H1 (cell line): ENCODE data around the gene TMEM151A. TPM values are rescaled to one million over a fixed set of nuclear protein-coding genes. Genes with fewer than 3 reads are reported as not detected.

Source experiments
- CTCF ChIA-PET: fragments of 300-600 bp; sonication (Branson Sonifier 250); formaldehyde crosslinking; loops from one replicate; lab custom pipeline; 2021; ENCODE audit not compliant: partially characterized antibody; lab: Charles Lee
- POLR2A ChIA-PET: fragments of 300-600 bp; sonication (Branson Sonifier 250); formaldehyde crosslinking; loops from one replicate; lab custom pipeline; 2021; ENCODE audit warnings: inconsistent platforms; ENCODE audit not compliant: partially characterized antibody; lab: Charles Lee
- DNase-seq, 2 experiments: peaks; one replicate each; pipeline versions ENCODE4 v3.0.0 to v3.0.0-alpha.2; 2010 to 2022; ENCODE audit warnings: low spot score in 2 of 2, low read depth in 1 of 2, mixed read lengths in 1 of 2
- FAIRE-seq: peaks from 2 replicates; lab custom pipeline; 2011; peaks lifted over from hg19 to GRCh38; lab: Jason Lieb, UNC
- H2AFZ ChIP-seq: 2 replicates; pipeline ENCODE4 v1.8.1; 2012; ENCODE audit warnings: low read length, inconsistent platforms
- H2AK5ac ChIP-seq: 2 replicates; pipeline ENCODE4 v1.6.1; 2013; ENCODE audit warnings: low read depth, low read length
- H2BK120ac ChIP-seq: replicated peaks from 2 replicates; pipeline ENCODE3; 2013; ENCODE audit warnings: low read depth, low read length, inconsistent platforms
- H2BK12ac ChIP-seq: 2 replicates; pipeline ENCODE4 v1.6.1; 2013; ENCODE audit warnings: low read depth, low read length
- H2BK15ac ChIP-seq: 2 replicates; pipeline ENCODE4 v1.6.1; 2013; ENCODE audit warnings: low read length
- H2BK20ac ChIP-seq: 2 replicates; pipeline ENCODE4 v1.6.1; 2013; ENCODE audit warnings: low read length
- H2BK5ac ChIP-seq: 2 replicates; pipeline ENCODE4 v1.6.1; 2013; ENCODE audit warnings: low read depth, low read length
- H3K14ac ChIP-seq: 2 replicates; pipeline ENCODE4 v1.6.1; 2013; ENCODE audit warnings: inconsistent platforms; ENCODE audit not compliant: insufficient read length
- H3K18ac ChIP-seq: 2 replicates; pipeline ENCODE4 v1.6.1; 2013; ENCODE audit warnings: low read length; ENCODE audit errors: extremely low read depth
- H3K23ac ChIP-seq: 2 replicates; pipeline ENCODE4 v1.6.1; 2013; ENCODE audit warnings: inconsistent platforms; ENCODE audit not compliant: insufficient read length
- H3K23me2 ChIP-seq: 2 replicates; pipeline ENCODE4 v1.6.1; 2013; ENCODE audit warnings: low read depth, low read length
- H3K27ac ChIP-seq: 2 replicates; pipeline ENCODE4 v1.6.1; 2011; ENCODE audit warnings: low read depth, low read length, inconsistent platforms
- H3K27me3 ChIP-seq, 4 experiments: replicated peaks in 1 of 4; 1 replicate in 1 of 4; 2 replicates in 3 of 4; pipeline versions ENCODE4 v1.6.1 to v1.8.1; 2011 to 2013; ENCODE audit warnings: low read length in 3 of 4, mild to moderate bottlenecking in 3 of 4, inconsistent platforms in 2 of 4, mixed read lengths in 2 of 4, moderate library complexity in 1 of 4; ENCODE audit not compliant: control insufficient read depth in 3 of 4, insufficient read depth in 3 of 4; ENCODE audit errors: extremely low read depth in 1 of 4
- H3K36me3 ChIP-seq, 4 experiments: 2 replicates each; pipeline versions ENCODE4 v1.6.1 to v1.8.1; 2011 to 2013; ENCODE audit warnings: mild to moderate bottlenecking in 4 of 4, low read length in 3 of 4, moderate library complexity in 2 of 4, control low read depth in 1 of 4, inconsistent platforms in 1 of 4; ENCODE audit not compliant: insufficient read depth in 4 of 4, control insufficient read depth in 2 of 4
- H3K4ac ChIP-seq: replicated peaks from 2 replicates; pipeline ENCODE3; 2013; ENCODE audit warnings: low read length, low read depth, mixed read lengths, inconsistent platforms; ENCODE audit not compliant: insufficient read length
- H3K4me1 ChIP-seq, 4 experiments: replicated peaks in 1 of 4; 1 replicate in 1 of 4; 2 replicates in 3 of 4; pipeline versions ENCODE4 v1.6.1 to v1.8.1; 2011 to 2013; ENCODE audit warnings: low read length in 3 of 4, inconsistent platforms in 2 of 4, mixed read lengths in 1 of 4; ENCODE audit not compliant: insufficient read depth in 4 of 4, control insufficient read depth in 3 of 4
- H3K4me2 ChIP-seq, 2 experiments: 2 replicates each; pipeline versions ENCODE4 v1.6.1 to v1.8.1; 2011 to 2013; ENCODE audit warnings: low read depth in 2 of 2, low read length in 2 of 2, control low read depth in 1 of 2, inconsistent platforms in 1 of 2, mild to moderate bottlenecking in 1 of 2; ENCODE audit not compliant: insufficient read depth in 1 of 2
- H3K4me3 ChIP-seq, 4 experiments: fragments of 200-600, 300-600 bp in 1 of 4; sonication (generic), shearing (Covaris generic), sonication (Bioruptor Twin) in 1 of 4; 2 replicates each; pipeline versions ENCODE4 v1.5.1 to v1.8.1; 2011 to 2016; ENCODE audit warnings: low read length in 4 of 4, low read depth in 3 of 4, control low read depth in 2 of 4, inconsistent platforms in 2 of 4, mild to moderate bottlenecking in 2 of 4, mixed read lengths in 1 of 4, moderate library complexity in 1 of 4; ENCODE audit not compliant: insufficient read depth in 2 of 4; ENCODE audit errors: extremely low read depth in 1 of 4
- H3K56ac ChIP-seq: replicated peaks from 2 replicates; pipeline ENCODE3; 2013; ENCODE audit warnings: low read depth, mild to moderate bottlenecking, mixed read lengths, low read length, inconsistent platforms; ENCODE audit not compliant: insufficient read length
- H3K79me1 ChIP-seq: 2 replicates; pipeline ENCODE4 v1.6.1; 2013; ENCODE audit warnings: low read depth, low read length, control low read depth
- H3K79me2 ChIP-seq, 2 experiments: 2 replicates each; pipeline versions ENCODE4 v1.6.1 to v1.8.1; 2012 to 2013; ENCODE audit warnings: low read length in 2 of 2, mild to moderate bottlenecking in 2 of 2, inconsistent platforms in 1 of 2; ENCODE audit not compliant: insufficient read depth in 2 of 2, control insufficient read depth in 1 of 2
- H3K9ac ChIP-seq, 4 experiments: replicated peaks in 1 of 4; 1 replicate in 1 of 4; 2 replicates in 3 of 4; pipeline versions ENCODE4 v1.6.1 to v1.8.1; 2011 to 2013; ENCODE audit warnings: low read depth in 3 of 4, low read length in 3 of 4, control low read depth in 2 of 4, mild to moderate bottlenecking in 2 of 4, moderate library complexity in 2 of 4, inconsistent platforms in 1 of 4; ENCODE audit errors: extremely low read depth in 1 of 4
- H3K9me3 ChIP-seq, 2 experiments: 2 replicates each; pipeline versions ENCODE4 v1.6.1 to v1.8.1; 2012 to 2013; ENCODE audit warnings: mild to moderate bottlenecking in 2 of 2, moderate library complexity in 2 of 2, control low read depth in 1 of 2, inconsistent platforms in 1 of 2, low read depth in 1 of 2, low read length in 1 of 2, mixed read lengths in 1 of 2; ENCODE audit not compliant: insufficient read depth in 2 of 2
- H4K20me1 ChIP-seq, 2 experiments: replicated peaks in 1 of 2; 2 replicates each; pipeline versions ENCODE3 to v1.8.1; 2011 to 2013; ENCODE audit warnings: inconsistent platforms in 2 of 2, low read length in 2 of 2, mild to moderate bottlenecking in 1 of 2; ENCODE audit not compliant: insufficient read depth in 2 of 2, control insufficient read depth in 1 of 2
- H4K5ac ChIP-seq: 2 replicates; pipeline ENCODE4 v1.6.1; 2013; ENCODE audit warnings: low read length, low read depth, mixed read lengths, inconsistent platforms; ENCODE audit not compliant: insufficient read length
- H4K8ac ChIP-seq: 2 replicates; pipeline ENCODE4 v1.8.0; 2013; ENCODE audit warnings: mild to moderate bottlenecking, moderate library complexity, low read length, inconsistent platforms; ENCODE audit not compliant: insufficient read depth; ENCODE audit errors: extremely low read depth
- H4K91ac ChIP-seq: replicated peaks from 2 replicates; pipeline ENCODE3; 2013; ENCODE audit warnings: low read length, mixed read lengths, inconsistent platforms; ENCODE audit not compliant: insufficient read length
- KDM5A ChIP-seq: fragments of 200-600 bp; IDR thresholded peaks from 2 replicates; pipeline ENCODE4 v1.7.1; 2012; ENCODE audit warnings: mild to moderate bottlenecking, low read length, inconsistent platforms, mixed read lengths
- PHF8 ChIP-seq: fragments of 200-600 bp; sonication (generic); conservative IDR thresholded peaks from 2 replicates; pipeline ENCODE4 v1.7.1; 2012; ENCODE audit warnings: low read depth, mild to moderate bottlenecking, inconsistent platforms, low read length, moderate library complexity
- TAF1 ChIP-seq: IDR thresholded peaks from 2 replicates; pipeline ENCODE4 v1.6.1; 2011; ENCODE audit warnings: mild to moderate bottlenecking, low read depth, low read length
- WGBS, 2 experiments: shearing (Covaris generic) in 1 of 2; methylation state at CpG; one replicate each; pipeline versions ENCODE4 v1.1.6 to v1.1.7; 2013 to 2015; ENCODE audit warnings: low lambda C conversion rate in 2 of 2, mixed read lengths in 2 of 2, inconsistent platforms in 1 of 2, low coverage in 1 of 2, missing lambda C conversion rate in 1 of 2; ENCODE audit not compliant: insufficient replicate concordance in 2 of 2, insufficient coverage in 1 of 2, insufficient read length in 1 of 2; ENCODE audit errors: extremely low coverage in 1 of 2, missing lambda C conversion rate in 1 of 2; 5-methylcytosine and 5-hydroxymethylcytosine counted together
- polyA plus RNA-seq, 7 experiments: library from polyadenylated mRNA; depleted of rRNA in 3 of 7; stranded (reverse) in 5 of 7; unstranded in 2 of 7; fragments of >200 nt in 5 of 7; fragments of 200-250 nt in 2 of 7; gene quantifications; 1 replicate in 5 of 7; 2 replicates in 1 of 7; 4 replicates in 1 of 7; pipeline versions ENCODE4 v1.2.1 to v1.2.3, GENCODE V29; 2011 to 2013; ENCODE audit warnings: missing spikeins in 2 of 7, mixed read lengths in 2 of 7
- total RNA-seq: library from RNA; stranded (reverse); fragmentation: NEBNext Ultra II Directional; extraction: Animal tissue kit (Norgen Biotek cat#: 25700); gene quantifications from 2 replicates; pipeline ENCODE4 v1.2.1, GENCODE V29; 2021

The TMEM151A gene
- total and polyA plus RNA-seq, 2 of the 8 experiments (the other 6 are each of a cell fraction or from before 2014, with no cell fraction given): 3.2 TPM

DNA sequence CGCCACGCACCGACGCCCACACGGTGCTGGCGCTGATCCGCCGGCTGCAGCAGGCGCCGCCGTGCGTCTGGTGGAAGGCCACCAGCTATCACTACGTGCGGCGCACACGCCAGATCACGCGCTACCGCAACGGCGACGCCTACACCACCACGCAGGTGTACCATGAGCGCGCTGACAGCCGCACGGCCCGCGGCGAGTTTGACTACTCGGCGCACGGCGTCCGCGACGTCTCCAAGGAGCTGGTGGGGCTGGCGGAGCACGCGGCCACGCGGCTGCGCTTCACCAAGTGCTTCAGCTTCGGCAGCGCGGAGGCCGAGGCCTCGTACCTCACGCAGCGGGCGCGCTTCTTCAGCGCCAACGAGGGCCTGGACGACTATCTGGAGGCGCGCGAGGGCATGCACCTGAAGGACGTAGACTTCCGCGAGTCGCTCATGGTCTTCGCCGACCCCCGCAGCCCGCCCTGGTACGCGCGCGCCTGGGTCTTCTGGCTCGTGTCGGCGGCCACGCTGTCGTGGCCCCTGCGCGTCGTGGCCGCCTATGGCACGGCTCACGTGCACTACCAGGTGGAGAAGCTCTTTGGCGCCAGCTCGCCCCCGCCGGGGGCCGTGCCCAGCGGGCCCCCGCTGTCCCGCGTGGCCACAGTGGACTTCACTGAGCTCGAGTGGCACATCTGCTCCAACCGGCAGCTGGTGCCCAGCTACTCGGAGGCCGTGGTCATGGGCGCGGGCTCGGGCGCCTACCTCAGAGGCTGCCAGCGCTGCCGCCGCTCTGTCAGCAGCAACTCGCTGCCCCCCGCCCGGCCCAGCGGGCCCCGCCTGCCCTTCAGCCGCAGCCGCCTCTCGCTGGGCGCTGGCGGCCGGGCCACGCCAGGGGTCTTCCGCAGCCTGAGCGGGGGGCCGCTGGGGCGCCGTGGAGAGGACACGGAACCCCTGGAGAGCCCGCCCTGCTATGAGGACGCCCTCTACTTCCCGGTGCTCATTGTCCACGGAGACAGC is 3.2 kb downstream of the TMEM151A start:
- Histone ChIP-seq H2AFZ (no peak overlapping the region), H4K8ac (no peak overlapping the region), H2BK20ac (no peak overlapping the region), H2AK5ac (no peak overlapping the region), H3K27me3 (peaks cover 2 to 30% (median 18%) of the 10 kb centered on the region in 4 experiments), H4K91ac (no peak overlapping the region), H3K9ac (no peak overlapping the region), H3K4me1 (peaks cover 2 to 24% (median 8%) of the 10 kb centered on the region in 4 experiments; a peak in 6 of 7 replicates), H3K4ac (no peak overlapping the region), H2BK120ac (no peak overlapping the region), H2BK15ac (no peak overlapping the region), H2BK5ac (no peak overlapping the region), H4K5ac (no peak overlapping the region), H3K9me3 (no peaks in the 10 kb centered on the region), H3K14ac (no peak overlapping the region), H3K79me2 (no peaks in the 10 kb centered on the region), H3K23ac (no peak overlapping the region), H3K4me2 (no peak overlapping the region), H3K36me3 (no peaks in the 10 kb centered on the region), H3K23me2 (peaks cover 8% of the 10 kb centered on the region; the same call in 1 of the 2 replicates), H4K20me1 (peaks cover 2 to 5% of the 10 kb centered on the region in 2 experiments), H3K4me3 (no peak overlapping the region), H2BK12ac (peak overlapping the region; percentile 39; the same call in 1 of the 2 replicates), H3K56ac (no peak overlapping the region), H3K18ac (no peak overlapping the region)
- DNase-seq: no peak
- WGBS, 2 experiments: 93% methylated on average over 75 of the region's 123 CpGs; no CpG with 5 or more reads in 1 of the 2 experiments
- no peak for FAIRE-seq
- ChIA-PET POLR2A (interaction anchor here (0.5 to 4.0 kb wide), 3 partner anchors 8 to 17 kb away, joined by 3 to 16 read pairs (median 3); no protein-coding TSS in a partner anchor), CTCF (interaction anchor here (1.0 to 1.6 kb wide), 5 partner anchors 16 to 46 kb away, joined by 3 to 6 read pairs (median 3); partner anchors contain the start of gene RAB1B)
- TF ChIP-seq KDM5A: no peak
- no peak for TF ChIP-seq TAF1
- no peak for TF ChIP-seq PHF8
- TF ChIP-seq, all 59 proteins: peak for 0
- H3K79me1 ChIP-seq: 0 out of 2 replicates have a peak, but pooled peaks cover 2% of the 10 kb centered on the region
- no peak overlapping the region for H3K27ac ChIP-seq
